ENCODE measurements around the gene WFS1. TPM values are rescaled to one million over a fixed set of nuclear protein-coding genes. Genes with fewer than 3 reads are reported as not detected.

The WFS1 gene
- total RNA-seq, 1 donor from 2014 or later = 3.7 TPM

- no peak for ATAC-seq
These were observed 56.8 kb downstream of the WFS1 start for GRCh38 chr4:6326312-6327060.

GRCh38 chr4:6327220-6327917, 57.7 kb downstream of the WFS1 start:
- ATAC-seq = peak; percentile 68

- no peak for ATAC-seq
These were observed 58.9 kb downstream of the WFS1 start for GRCh38 chr4:6328526-6328925.

GRCh38 chr4:6329478-6330383, 60.1 kb downstream of the WFS1 start:
- no peak for ATAC-seq

GRCh38 chr4:6330384-6330767, 60.7 kb downstream of the WFS1 start:
- ATAC-seq = no peak

GRCh38 chr4:6331018-6331417, 61.4 kb downstream of the WFS1 start:
- ATAC-seq = no peak

- ATAC-seq = no peak
These were observed 61.8 kb downstream of the WFS1 start for GRCh38 chr4:6331468-6331867.

- ATAC-seq = peak; percentile 22
These were observed 62.5 kb downstream of the WFS1 start for GRCh38 chr4:6332042-6332668.

GRCh38 chr4:6332669-6333050, 63.0 kb downstream of the WFS1 start:
- no peak for ATAC-seq

- no peak for ATAC-seq
These were observed 63.9 kb downstream of the WFS1 start for GRCh38 chr4:6333301-6334202.

GRCh38 chr4:6334203-6334887, 64.7 kb downstream of the WFS1 start:
- ATAC-seq = no peak

- ATAC-seq = no peak
These were observed 65.5 kb downstream of the WFS1 start for GRCh38 chr4:6335040-6335590.

- no peak for ATAC-seq
These were observed 66.5 kb downstream of the WFS1 start for GRCh38 chr4:6336166-6336565.

GRCh38 chr4:6337331-6337935, 67.8 kb downstream of the WFS1 start:
- no peak for ATAC-seq

GRCh38 chr4:6338175-6338950, 68.7 kb downstream of the WFS1 start:
- ATAC-seq = peak; percentile 6

- no peak for ATAC-seq
These were observed 69.5 kb downstream of the WFS1 start for GRCh38 chr4:6338951-6339817.

GRCh38 chr4:6339818-6340445, 70.3 kb downstream of the WFS1 start:
- ATAC-seq = no peak
